ENCODE results near the gene JSRP1.

The JSRP1 gene

DNA sequence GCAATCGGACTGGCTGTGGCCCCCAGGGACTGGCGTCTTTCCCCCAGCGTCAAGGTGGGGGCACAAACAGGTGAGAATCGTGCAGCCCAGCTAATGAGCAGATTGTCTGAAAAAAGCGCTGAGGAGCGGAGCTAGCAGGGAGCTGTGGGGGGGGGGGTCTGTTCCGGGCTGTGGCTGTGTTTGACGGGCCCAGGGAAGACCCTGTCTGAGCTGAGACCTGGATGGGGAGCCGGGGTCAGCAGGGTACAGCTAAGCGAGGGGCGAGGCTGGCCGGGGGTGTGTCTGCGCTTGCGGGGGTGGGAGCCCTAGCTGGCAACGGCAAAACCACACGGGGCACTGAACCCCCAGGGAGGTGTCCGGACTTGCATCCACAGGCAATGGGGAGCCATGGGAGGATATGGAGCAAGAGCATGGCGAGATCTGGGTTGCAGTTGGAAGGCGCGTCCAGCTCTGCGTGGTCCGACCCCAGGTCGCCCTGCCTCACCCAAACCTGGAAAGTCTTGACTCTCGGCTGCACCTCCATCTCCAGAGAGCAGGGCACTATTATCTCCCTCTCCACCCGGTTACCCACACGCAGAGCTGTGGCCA lies 47.1 kb upstream of the JSRP1 start:
- TF ChIP-seq, protein P1, sequence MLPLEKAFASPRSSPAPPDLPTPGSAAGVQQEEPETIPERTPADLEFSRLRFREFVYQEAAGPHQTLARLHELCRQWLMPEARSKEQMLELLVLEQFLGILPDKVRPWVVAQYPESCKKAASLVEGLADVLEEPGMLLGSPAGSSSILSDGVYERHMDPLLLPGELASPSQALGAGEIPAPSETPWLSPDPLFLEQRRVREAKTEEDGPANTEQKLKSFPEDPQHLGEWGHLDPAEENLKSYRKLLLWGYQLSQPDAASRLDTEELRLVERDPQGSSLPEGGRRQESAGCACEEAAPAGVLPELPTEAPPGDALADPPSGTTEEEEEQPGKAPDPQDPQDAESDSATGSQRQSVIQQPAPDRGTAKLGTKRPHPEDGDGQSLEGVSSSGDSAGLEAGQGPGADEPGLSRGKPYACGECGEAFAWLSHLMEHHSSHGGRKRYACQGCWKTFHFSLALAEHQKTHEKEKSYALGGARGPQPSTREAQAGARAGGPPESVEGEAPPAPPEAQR (tag by site-specific recombination; IDR thresholded peaks at IDR 0.05), result no peak
- peak; percentile 94 for TF ChIP-seq ZNF16 (tag by site-specific recombination; IDR thresholded peaks at IDR 0.05; ENCODE audit: low read depth)
- H3K4me3 ChIP-seq (ENCODE audit: low read depth, low read length), result no peak overlapping the region
- ChIA-PET CTCF (interaction anchor here (0.6 kb wide), 2 partner anchors 11 to 87 kb away, joined by 3 read pairs; no protein-coding TSS in a partner anchor), POLR2A (no interaction called here)
- H3K36me3 ChIP-seq (ENCODE audit: control insufficient read depth in 2 of 2, insufficient read depth in 1 of 2, low read length in 2 of 2), result no peaks in the 10 kb centered on the region
- no peaks in the 10 kb centered on the region for H3K4me1 ChIP-seq (ENCODE audit: control insufficient read depth, insufficient read depth, low read length)
- no peak overlapping the region for H3K27ac ChIP-seq (ENCODE audit: extremely low read depth, low read depth, low read length)
- H3K9me3 ChIP-seq (ENCODE audit: control insufficient read depth, insufficient read depth, low read depth, low read length), result no peaks in the 10 kb centered on the region

DNA sequence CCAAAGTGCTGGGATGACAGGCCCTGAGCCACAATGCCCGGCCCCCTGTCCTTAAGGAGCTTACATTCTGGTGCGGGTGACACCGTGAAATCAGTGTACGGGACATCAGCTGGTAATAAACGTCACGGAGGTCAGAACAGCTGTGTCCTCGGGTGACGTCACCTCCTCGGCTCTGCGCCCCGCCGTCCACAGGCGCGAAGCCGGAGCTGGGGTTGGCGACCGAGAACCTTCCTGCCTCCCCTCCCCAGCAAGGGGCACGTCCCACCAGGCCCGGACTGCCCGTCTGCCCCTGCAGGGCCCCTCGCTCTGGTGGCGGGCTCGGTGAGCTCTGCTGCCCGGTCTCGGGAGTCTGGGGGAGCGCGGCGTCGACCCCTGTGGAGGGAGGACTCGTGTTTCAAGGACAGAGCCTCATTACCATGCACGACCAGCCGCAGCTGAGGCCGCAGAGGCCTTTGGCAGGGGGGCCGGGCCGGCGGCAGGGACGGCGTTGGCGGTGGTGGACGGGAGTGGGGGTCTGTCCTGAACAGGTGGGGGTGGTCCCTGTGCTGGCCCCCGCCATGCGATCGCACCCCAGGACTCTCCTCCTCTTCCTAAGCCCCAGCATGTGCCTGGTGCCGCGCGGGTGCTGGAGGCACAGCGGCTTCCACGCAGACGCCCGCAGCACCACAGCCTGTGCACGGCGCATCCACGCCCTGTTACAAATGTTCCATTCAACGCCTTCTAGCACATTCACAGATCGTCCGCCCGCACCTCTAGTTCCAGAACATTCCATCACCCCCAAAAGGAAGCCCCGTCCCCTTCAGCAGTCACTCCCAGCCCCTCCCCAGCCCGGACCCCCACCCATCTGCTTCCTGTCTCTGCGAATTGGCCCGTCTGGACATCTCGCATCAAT lies 46.3 kb upstream of the JSRP1 start:
- ChIA-PET POLR2A (no interaction called here), CTCF (interaction anchor here (0.6 kb wide), 3 partner anchors 12 to 99 kb away, joined by 3 to 5 read pairs (median 3); no protein-coding TSS in a partner anchor)
- Histone ChIP-seq H3K36me3 (ENCODE audit: control insufficient read depth in 2 of 2, insufficient read depth in 1 of 2, low read length in 2 of 2) (no peaks in the 10 kb centered on the region), H3K27ac (ENCODE audit: extremely low read depth, low read depth, low read length) (no peak overlapping the region), H3K4me3 (ENCODE audit: low read depth, low read length) (no peak overlapping the region), H3K9me3 (ENCODE audit: control insufficient read depth, insufficient read depth, low read depth, low read length) (no peaks in the 10 kb centered on the region), H3K4me1 (ENCODE audit: control insufficient read depth, insufficient read depth, low read length) (no peaks in the 10 kb centered on the region)
- TF ChIP-seq ZBTB6 (tag by site-specific recombination; IDR thresholded peaks at IDR 0.05) (peak; percentile 10; the same call in 1 of the 2 replicates), BCL11A (tag by site-specific recombination; IDR thresholded peaks at IDR 0.05; ENCODE audit: low read depth) (no peak), ZNF48 (tag by site-specific recombination; IDR thresholded peaks at IDR 0.05) (no peak)

GRCh38 chr19:2300533-2300932 lies 44.3 kb upstream of the JSRP1 start:
- no peaks in the 10 kb centered on the region for H3K36me3 ChIP-seq (ENCODE audit: control insufficient read depth in 2 of 2, insufficient read depth in 1 of 2, low read length in 2 of 2)
- POLR2A ChIA-PET, result no interaction called here
- H3K4me1 ChIP-seq (ENCODE audit: control insufficient read depth, insufficient read depth, low read length), result no peaks in the 10 kb centered on the region
- no peak overlapping the region for H3K27ac ChIP-seq (ENCODE audit: extremely low read depth, low read depth, low read length)
- CTCF ChIA-PET, result no interaction called here
- H3K4me3 ChIP-seq (ENCODE audit: low read depth, low read length), result no peak overlapping the region
- no peaks in the 10 kb centered on the region for H3K9me3 ChIP-seq (ENCODE audit: control insufficient read depth, insufficient read depth, low read depth, low read length)
- TF ChIP-seq ZNF776 (tag by site-specific recombination; IDR thresholded peaks at IDR 0.05; ENCODE audit: borderline replicate concordance), result no peak
- TF ChIP-seq ZNF174 (tag by site-specific recombination; IDR thresholded peaks at IDR 0.05), result no peak
- no peak for TF ChIP-seq ZNF354C (tag by site-specific recombination; IDR thresholded peaks at IDR 0.05; ENCODE audit: borderline replicate concordance, low read depth)
- TF ChIP-seq, protein P2, sequence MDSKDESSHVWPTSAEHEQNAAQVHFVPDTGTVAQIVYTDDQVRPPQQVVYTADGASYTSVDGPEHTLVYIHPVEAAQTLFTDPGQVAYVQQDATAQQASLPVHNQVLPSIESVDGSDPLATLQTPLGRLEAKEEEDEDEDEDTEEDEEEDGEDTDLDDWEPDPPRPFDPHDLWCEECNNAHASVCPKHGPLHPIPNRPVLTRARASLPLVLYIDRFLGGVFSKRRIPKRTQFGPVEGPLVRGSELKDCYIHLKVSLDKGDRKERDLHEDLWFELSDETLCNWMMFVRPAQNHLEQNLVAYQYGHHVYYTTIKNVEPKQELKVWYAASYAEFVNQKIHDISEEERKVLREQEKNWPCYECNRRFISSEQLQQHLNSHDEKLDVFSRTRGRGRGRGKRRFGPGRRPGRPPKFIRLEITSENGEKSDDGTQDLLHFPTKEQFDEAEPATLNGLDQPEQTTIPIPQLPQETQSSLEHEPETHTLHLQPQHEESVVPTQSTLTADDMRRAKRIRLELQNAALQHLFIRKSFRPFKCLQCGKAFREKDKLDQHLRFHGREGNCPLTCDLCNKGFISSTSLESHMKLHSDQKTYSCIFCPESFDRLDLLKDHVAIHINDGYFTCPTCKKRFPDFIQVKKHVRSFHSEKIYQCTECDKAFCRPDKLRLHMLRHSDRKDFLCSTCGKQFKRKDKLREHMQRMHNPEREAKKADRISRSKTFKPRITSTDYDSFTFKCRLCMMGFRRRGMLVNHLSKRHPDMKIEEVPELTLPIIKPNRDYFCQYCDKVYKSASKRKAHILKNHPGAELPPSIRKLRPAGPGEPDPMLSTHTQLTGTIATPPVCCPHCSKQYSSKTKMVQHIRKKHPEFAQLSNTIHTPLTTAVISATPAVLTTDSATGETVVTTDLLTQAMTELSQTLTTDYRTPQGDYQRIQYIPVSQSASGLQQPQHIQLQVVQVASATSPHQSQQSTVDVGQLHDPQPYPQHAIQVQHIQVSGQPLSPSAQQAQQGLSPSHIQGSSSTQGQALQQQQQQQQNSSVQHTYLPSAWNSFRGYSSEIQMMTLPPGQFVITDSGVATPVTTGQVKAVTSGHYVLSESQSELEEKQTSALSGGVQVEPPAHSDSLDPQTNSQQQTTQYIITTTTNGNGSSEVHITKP (tag by site-specific recombination; IDR thresholded peaks at IDR 0.05), result no peak
- peak; percentile 65; the same call in 1 of the 2 replicates for TF ChIP-seq ZNF600 (tag by site-specific recombination; IDR thresholded peaks at IDR 0.05)
- no peak for TF ChIP-seq PRDM1 (tag by site-specific recombination; IDR thresholded peaks at IDR 0.05)

Data from HEK293 (cell line).